Upper lobe of right lung (tissue), 1 donor: ENCODE measurements around the gene CAPRIN2. TPM values are rescaled to one million over a fixed set of nuclear protein-coding genes. Genes with fewer than 3 reads are reported as not detected.

Experiments used
- ATAC-seq: fragments of 200-7000 bp; cut with Tn5 transposase; one replicate; pipeline ENCODE4 v1.9.1; 2020; ENCODE audit warnings: mild to moderate bottlenecking, moderate library complexity
- DNase-seq: peaks from one replicate; pipeline ENCODE4 v3.0.0-alpha.2; 2020
- H3K27ac ChIP-seq: fragments of 200-600 bp; one replicate; pipeline ENCODE4 v1.8.0; 2022
- H3K27me3 ChIP-seq: fragments of 200-600 bp; one replicate; pipeline ENCODE4 v1.8.0; 2022; ENCODE audit warnings: mild to moderate bottlenecking
- H3K36me3 ChIP-seq: fragments of 200-600 bp; one replicate; pipeline ENCODE4 v1.8.0; 2022
- H3K4me1 ChIP-seq: fragments of 200-600 bp; one replicate; pipeline ENCODE4 v1.8.0; 2022
- H3K4me3 ChIP-seq: fragments of 200-600 bp; one replicate; pipeline ENCODE4 v1.8.0; 2022; ENCODE audit warnings: mild to moderate bottlenecking
- H3K9me3 ChIP-seq: fragments of 200-600 bp; one replicate; pipeline ENCODE4 v1.8.0; 2022
- intact Hi-C: fragments of 100-400 bp; cut with DNase I; formaldehyde crosslinking; loops from one replicate; pipeline ENCODE4 v1.11.0; 2022
- total RNA-seq: library from RNA; stranded (reverse); fragmentation: NEBNext Ultra II Directional; extraction: Animal tissue kit (Norgen Biotek cat#: 25700); gene quantifications from one replicate; pipeline ENCODE4 v1.2.1, GENCODE V29; 2021
- TF ChIP-seq, protein P1 (sequence below): fragments of 200-600 bp; IDR thresholded peaks from one replicate; pipeline ENCODE4 v1.8.0; 2022; ENCODE audit warnings: antibody characterized with exemption
- donor health status: DM: no; HTN: yes; CAD: no; lungs with severe emphysema.

The CAPRIN2 gene
- total RNA-seq, 1 donor from 2014 or later: 17.2 TPM

DNA sequence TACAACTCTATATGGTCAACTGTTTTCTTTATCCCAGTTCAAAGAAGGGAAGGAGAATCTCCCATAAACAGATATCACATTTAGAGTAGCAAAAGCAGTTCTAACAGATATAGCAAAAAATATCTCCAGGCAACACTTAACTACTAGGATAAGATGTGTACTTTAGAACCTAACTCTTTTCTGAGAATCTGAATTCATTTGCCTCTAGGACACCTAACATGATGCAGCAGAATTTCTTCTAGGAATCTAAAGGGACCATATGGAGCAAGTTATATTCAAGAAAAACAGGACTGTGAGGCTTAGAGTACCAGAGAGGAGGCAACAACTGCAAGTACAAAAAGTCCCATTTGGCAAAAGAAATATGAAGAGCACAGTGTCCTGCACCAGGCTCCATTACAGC is 24.4 kb upstream of the CAPRIN2 start:
- no peaks in the 10 kb centered on the region for H3K36me3 ChIP-seq
- no peaks in the 10 kb centered on the region for H3K27me3 ChIP-seq
- ATAC-seq (no peak), DNase-seq (no peak)
- TF ChIP-seq, protein P1, sequence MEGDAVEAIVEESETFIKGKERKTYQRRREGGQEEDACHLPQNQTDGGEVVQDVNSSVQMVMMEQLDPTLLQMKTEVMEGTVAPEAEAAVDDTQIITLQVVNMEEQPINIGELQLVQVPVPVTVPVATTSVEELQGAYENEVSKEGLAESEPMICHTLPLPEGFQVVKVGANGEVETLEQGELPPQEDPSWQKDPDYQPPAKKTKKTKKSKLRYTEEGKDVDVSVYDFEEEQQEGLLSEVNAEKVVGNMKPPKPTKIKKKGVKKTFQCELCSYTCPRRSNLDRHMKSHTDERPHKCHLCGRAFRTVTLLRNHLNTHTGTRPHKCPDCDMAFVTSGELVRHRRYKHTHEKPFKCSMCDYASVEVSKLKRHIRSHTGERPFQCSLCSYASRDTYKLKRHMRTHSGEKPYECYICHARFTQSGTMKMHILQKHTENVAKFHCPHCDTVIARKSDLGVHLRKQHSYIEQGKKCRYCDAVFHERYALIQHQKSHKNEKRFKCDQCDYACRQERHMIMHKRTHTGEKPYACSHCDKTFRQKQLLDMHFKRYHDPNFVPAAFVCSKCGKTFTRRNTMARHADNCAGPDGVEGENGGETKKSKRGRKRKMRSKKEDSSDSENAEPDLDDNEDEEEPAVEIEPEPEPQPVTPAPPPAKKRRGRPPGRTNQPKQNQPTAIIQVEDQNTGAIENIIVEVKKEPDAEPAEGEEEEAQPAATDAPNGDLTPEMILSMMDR: no peak
- intact Hi-C loops: no loop called here
- H3K9me3 ChIP-seq: no peaks in the 10 kb centered on the region
- no peaks in the 10 kb centered on the region for H3K4me1 ChIP-seq
- no peak overlapping the region for H3K27ac ChIP-seq
- H3K4me3 ChIP-seq: no peak overlapping the region

DNA sequence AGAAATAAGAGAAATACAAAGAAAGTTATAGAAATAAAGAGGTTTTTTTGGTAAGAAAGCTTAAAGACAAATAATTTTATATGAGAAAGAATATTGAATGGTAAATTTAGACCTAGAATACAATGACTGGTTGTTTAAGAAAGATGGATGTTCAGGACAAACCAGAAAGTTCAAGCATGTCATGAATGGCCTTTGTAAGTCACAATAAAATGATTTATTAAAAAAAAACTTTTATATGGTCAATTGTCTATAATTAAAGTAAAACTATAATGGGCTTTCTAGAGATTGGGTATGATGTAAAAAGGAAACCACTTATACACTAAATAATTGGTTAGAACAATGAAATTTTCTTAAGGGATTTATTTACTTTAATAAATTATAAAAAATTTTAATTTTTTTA is 19.8 kb upstream of the CAPRIN2 start:
- no peak for ATAC-seq
- intact Hi-C loops: no loop called here
- H3K27me3 ChIP-seq: no peaks in the 10 kb centered on the region

DNA sequence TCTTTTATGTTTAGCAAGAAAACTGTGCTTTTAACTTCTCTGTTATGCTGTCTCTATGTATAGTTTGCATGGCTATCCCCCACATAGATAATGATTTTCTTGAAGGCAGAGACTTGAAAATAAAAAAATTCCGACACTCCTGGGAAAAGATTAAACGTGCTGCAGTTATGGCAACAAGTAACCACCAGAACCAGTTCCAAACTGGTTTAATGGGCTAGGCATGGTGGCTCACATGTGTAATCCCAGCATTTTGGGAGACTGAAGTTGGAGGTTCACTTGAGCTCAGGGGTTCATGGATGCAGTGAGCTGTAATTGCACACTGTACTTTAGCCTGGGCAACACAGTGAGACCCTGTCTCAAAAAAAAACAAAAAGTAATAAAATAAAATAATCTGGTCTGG is 15.1 kb upstream of the CAPRIN2 start:
- no peak for DNase-seq
- intact Hi-C loops: no loop called here
- no peaks in the 10 kb centered on the region for H3K36me3 ChIP-seq
- H3K4me3 ChIP-seq: no peak overlapping the region
- H3K9me3 ChIP-seq: no peaks in the 10 kb centered on the region
- no peak for ATAC-seq
- H3K4me1 ChIP-seq: no peaks in the 10 kb centered on the region
- no peaks in the 10 kb centered on the region for H3K27me3 ChIP-seq
- TF ChIP-seq, protein P1: no peak
- H3K27ac ChIP-seq: no peak overlapping the region

More for the DNA sequence above, 19.8 kb upstream of the CAPRIN2 start:
- H3K4me3 ChIP-seq: no peak overlapping the region
- no peak overlapping the region for H3K27ac ChIP-seq
- DNase-seq: no peak
- H3K4me1 ChIP-seq: no peaks in the 10 kb centered on the region
- TF ChIP-seq, protein P1: no peak
- H3K36me3 ChIP-seq: no peaks in the 10 kb centered on the region
- H3K9me3 ChIP-seq: no peaks in the 10 kb centered on the region

DNA sequence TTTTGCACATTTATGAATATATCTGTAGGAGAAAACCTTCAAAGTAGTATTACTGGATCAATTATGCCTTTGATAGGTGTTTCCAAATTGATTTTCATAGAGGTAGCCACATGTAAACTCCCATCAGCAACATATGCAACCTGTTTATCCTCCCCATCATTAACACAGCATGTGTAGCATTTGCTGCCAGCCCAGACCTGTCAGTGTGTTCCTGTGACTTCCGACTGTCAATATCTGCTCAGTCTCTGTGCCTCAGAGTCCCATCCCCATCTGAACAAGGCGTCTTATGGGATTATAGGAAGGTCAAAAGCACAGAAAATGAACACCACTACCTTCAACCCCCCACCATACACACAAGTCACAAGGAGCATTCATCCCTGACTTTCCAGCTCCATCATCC is 9.5 kb upstream of the CAPRIN2 start:
- Histone ChIP-seq H3K27me3 (no peaks in the 10 kb centered on the region), H3K36me3 (no peaks in the 10 kb centered on the region), H3K27ac (no peak overlapping the region), H3K9me3 (no peaks in the 10 kb centered on the region), H3K4me1 (no peaks in the 10 kb centered on the region), H3K4me3 (no peak overlapping the region)
- no peak for DNase-seq
- TF ChIP-seq, protein P1: no peak
- ATAC-seq: no peak
- intact Hi-C loops: no loop called here

DNA sequence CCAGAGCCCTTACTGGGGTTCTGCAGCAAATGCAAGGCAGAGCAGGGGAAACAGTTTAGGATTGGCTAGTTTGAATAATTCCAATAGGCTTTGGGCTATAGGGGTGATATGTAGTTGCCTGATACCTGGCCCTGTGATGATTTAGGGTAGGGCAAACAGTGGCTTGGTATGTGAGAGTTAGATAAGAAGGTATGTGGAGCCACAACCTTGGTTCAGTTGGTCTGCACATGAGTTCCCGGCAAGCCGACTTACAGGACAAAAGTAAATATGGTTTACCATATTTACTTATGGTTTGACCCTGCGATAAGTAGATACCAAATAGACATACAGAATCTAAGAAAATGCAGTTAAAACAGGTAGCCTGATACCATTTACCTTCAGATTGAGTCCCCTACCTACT is 8.3 kb upstream of the CAPRIN2 start:
- H3K4me3 ChIP-seq: no peak overlapping the region
- no peaks in the 10 kb centered on the region for H3K36me3 ChIP-seq
- DNase-seq (no peak), ATAC-seq (peak; percentile 26)
- no peaks in the 10 kb centered on the region for H3K27me3 ChIP-seq
- intact Hi-C loops: no loop called here
- H3K4me1 ChIP-seq: no peaks in the 10 kb centered on the region
- no peak overlapping the region for H3K27ac ChIP-seq
- no peaks in the 10 kb centered on the region for H3K9me3 ChIP-seq
- TF ChIP-seq, protein P1: no peak

DNA sequence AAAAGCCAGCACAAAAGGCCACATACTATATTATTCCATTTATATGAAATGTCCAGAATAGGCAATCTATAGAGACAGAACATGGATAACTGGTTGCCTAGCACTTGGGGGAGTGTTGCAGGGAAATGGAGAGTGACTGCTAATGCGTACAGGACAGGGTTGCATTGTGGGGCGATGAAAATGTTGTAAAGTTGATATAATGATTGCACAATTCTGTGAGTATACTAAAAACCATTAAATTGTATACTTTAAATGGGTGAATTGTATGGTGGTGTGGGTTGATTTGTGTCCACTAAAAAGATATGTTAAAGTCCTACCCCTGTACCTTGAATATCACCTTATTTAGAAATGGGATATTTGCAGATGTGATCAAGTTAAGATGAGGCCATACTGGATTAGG is 7.0 kb upstream of the CAPRIN2 start:
- no peak overlapping the region for H3K27ac ChIP-seq
- no peaks in the 10 kb centered on the region for H3K9me3 ChIP-seq
- TF ChIP-seq, protein P1: no peak
- no peaks in the 10 kb centered on the region for H3K27me3 ChIP-seq
- no peaks in the 10 kb centered on the region for H3K36me3 ChIP-seq
- no peaks in the 10 kb centered on the region for H3K4me1 ChIP-seq
- ATAC-seq (no peak), DNase-seq (no peak)
- H3K4me3 ChIP-seq: no peak overlapping the region
- intact Hi-C loops: no loop called here
